Urothelium cell line (cell line): ENCODE data around the gene SLC46A1.
"Not testable (repeated sequence)": the region's sequence is repeated elsewhere in the genome, so short reads cannot be mapped to it uniquely, and the experiment has no call there.

Experiments
- DNase-seq: peaks from one replicate; pipeline ENCODE4 v3.0.0; 2011; ENCODE audit warnings: low spot score, mixed read lengths
- FAIRE-seq: peaks from 2 replicates; lab custom pipeline; 2011; peaks lifted over from hg19 to GRCh38; lab: Jason Lieb, UNC

The SLC46A1 gene

DNA sequence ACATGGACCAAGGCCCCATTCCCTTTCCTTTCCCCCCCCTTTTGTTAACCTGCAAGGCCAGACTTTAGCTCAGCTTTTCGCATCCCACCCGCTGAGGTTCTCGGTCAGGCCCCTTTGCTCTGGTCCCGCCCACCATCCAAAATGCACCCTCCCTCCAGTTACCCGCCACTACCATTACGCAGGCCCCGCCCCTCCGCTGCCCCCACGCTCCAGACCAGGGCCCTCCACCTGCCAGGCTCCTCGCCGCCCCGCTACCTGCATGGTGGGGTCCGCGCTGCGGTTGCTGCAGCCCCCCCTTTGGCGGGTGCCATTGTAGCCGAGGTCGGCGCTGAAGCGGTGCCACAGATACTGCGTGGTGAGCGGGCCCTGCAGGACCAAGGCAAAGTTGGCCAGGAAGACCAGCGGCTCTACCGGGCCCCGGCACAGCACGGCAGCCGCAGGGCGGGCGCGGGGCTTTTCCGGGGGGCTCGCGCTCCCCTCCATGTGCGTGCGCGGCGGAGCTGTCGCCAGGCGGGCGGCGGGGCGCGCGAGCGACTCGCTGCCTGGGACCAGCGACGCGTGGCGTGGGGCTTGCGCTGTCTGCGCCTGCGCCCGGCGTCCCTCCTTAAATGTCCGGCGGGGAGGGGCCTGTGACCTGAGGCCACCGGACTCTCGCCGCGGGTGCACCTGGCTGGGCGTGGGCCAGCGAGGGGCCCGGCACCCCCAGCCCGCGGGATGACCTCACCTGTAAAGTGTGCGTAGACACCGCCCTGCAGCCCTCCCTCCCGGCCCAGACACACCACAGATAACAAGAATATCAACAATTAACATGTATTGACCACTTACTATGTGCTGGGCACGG, at the start of gene SLC46A1:
Gene SLC46A1 (minus strand): TSS at position 581 of the 841 bp plus-strand sequence. CDS start 98 bp downstream, at position 483.
- peak; percentile 20 for FAIRE-seq
- DNase-seq, result peak; percentile 73

DNA sequence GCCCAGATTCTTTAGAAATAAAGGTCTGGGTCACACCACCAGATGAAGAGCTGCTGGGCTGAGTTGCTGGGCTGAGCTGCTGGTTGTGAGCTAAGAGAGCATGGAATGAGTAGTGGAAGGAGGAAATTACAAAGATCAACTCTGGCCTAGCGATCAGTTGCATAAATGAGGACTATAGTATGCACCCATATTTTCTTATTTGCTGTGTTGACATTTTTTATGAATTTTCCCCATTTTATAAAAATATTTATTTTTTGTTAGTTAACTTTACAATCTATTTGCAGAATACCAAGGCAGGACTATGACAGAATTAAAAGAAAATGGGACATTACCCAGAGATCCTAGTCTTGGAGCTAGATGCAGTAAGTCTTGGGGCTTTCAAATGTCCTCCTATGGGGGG, 43.8 kb upstream of the SLC46A1 start:
- no peak for DNase-seq
- no peak for FAIRE-seq

DNA sequence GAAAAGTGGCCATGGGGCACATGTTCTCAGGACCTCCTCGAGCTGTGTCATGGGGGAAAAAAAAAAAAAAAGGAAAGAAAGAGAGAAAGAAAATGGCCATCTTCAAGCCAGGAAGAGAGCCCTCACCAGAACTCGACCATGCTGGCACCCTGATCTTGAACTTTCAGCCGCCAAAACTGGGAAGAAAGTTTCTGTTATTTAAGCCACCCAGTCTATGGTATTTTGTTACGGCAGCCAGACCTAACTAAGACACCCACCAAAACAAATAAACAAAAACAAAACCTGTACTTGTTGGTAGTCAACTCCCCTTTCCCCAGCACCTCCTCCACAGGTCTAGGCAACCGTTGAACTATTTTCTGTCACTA, 41.4 kb upstream of the SLC46A1 start:
- no peak for DNase-seq
- no peak for FAIRE-seq

GRCh38 chr17:28446716-28447395, 40.8 kb upstream of the SLC46A1 start:
- FAIRE-seq (peak; percentile 53), DNase-seq (no peak)

GRCh38 chr17:28443901-28444638, 38.1 kb upstream of the SLC46A1 start:
- FAIRE-seq, result no peak

DNA sequence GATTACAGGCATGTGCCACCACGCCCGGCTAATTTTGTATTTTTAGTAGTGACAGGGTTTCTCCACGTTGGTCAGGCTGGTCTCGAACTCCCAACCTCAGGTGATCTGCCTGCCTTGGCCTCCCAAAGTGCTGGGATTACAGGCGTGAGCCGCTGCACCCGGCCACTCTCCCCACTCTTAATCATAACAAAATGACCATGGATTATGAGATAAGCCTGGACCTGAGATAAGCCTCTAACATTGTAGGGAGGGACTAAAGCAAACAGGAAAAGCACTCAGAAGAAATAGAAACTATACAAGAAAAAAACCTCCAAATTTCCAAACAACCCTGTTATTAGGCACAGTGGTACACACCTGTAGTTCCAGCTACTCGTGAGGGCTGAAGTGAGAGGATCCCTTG, 28.3 kb upstream of the SLC46A1 start:
- not testable (repeated sequence) for DNase-seq, FAIRE-seq

More at GRCh38 chr17:28443901-28444638, 38.1 kb upstream of the SLC46A1 start:
- DNase-seq, result no peak

DNA sequence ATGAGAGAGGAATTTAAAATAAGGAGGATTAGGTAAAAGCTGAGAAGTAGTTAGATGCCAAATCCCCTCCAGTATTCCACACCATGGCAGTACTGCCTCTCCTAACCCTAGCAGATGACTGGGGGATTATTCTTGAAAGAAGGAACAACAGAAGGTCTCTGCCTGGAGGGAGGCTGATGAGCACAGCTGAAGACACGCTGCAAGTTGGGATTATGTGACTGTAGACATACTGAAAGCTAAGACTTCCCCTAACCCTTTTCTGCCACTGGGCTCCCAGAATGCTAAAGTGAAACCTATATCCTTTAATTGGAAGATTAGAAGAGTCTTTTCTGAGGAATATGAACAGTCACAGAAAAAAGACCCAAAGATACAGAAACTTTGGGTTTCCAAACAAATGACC, 27.7 kb upstream of the SLC46A1 start:
- DNase-seq (no peak), FAIRE-seq (no peak)

GRCh38 chr17:28427982-28428381, 22.0 kb upstream of the SLC46A1 start:
- not testable (repeated sequence) for FAIRE-seq, DNase-seq

- FAIRE-seq, result no peak
- DNase-seq, result no peak
These were observed 21.4 kb upstream of the SLC46A1 start for GRCh38 chr17:28427371-28427770.

GRCh38 chr17:28426081-28426519, 20.1 kb upstream of the SLC46A1 start:
- no peak for FAIRE-seq
- no peak for DNase-seq

- DNase-seq (no peak), FAIRE-seq (no peak)
These were observed 19.2 kb upstream of the SLC46A1 start for GRCh38 chr17:28425206-28425605.

GRCh38 chr17:28421787-28422305, 15.8 kb upstream of the SLC46A1 start:
- FAIRE-seq (no peak), DNase-seq (no peak)

DNA sequence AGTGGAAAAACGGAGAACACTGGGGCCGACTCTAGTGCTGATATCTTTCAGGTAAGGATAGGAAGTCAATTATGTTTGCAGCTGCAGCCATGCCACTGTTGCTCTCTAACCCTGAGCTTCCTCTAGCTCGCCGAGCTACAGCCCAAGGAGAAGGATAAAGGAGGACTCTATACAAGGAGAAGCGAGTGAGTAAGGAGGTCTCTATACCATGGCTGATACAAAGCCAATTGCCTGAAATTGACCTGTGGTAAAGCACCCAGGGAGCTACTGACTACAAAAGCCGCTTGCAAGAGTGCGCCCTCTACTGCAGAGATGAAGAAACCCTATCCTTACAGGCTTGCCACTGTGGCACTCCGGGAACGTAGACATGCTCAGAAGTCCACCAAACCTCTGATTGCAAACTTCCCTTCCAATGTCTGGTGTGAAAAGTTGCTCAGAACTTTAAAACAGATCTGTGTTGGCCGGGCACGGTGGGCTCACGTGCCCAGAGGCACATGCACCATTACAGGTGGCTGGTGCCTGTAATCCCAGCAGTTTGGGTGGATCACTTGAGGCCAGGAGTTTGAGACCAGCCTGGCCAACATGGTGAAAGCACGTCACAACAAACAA, 10.8 kb upstream of the SLC46A1 start:
- FAIRE-seq, result no peak

GRCh38 chr17:28415886-28416285, 9.9 kb upstream of the SLC46A1 start:
- no peak for FAIRE-seq
- no peak for DNase-seq

More for the DNA sequence above, 10.8 kb upstream of the SLC46A1 start:
- DNase-seq, result peak; percentile 63

DNA sequence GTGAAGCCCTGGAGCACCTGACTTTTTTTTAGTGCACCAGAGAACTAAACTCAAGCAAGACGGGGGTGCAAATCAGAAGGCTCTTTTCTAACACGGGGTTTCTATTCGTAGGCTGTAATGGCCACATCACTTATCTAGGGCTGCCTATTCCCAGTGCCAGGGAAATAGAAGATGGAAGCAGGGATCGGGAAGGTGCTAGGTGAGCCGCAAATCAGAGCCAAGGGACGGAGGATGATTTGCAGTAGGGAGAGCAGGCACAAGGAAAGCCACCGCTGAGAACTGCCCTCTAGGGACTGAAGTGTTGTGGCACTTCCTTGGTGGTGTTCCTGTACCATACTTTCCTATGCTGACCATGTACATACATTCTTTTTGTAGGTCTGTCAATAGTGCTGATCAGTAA, 7.8 kb upstream of the SLC46A1 start:
- FAIRE-seq, result no peak
- no peak for DNase-seq

GRCh38 chr17:28412099-28412498, 6.1 kb upstream of the SLC46A1 start:
- FAIRE-seq, result no peak

GRCh38 chr17:28407974-28408306, 1.9 kb upstream of the SLC46A1 start:
- FAIRE-seq (no peak), DNase-seq (no peak)

More at GRCh38 chr17:28412099-28412498, 6.1 kb upstream of the SLC46A1 start:
- no peak for DNase-seq

DNA sequence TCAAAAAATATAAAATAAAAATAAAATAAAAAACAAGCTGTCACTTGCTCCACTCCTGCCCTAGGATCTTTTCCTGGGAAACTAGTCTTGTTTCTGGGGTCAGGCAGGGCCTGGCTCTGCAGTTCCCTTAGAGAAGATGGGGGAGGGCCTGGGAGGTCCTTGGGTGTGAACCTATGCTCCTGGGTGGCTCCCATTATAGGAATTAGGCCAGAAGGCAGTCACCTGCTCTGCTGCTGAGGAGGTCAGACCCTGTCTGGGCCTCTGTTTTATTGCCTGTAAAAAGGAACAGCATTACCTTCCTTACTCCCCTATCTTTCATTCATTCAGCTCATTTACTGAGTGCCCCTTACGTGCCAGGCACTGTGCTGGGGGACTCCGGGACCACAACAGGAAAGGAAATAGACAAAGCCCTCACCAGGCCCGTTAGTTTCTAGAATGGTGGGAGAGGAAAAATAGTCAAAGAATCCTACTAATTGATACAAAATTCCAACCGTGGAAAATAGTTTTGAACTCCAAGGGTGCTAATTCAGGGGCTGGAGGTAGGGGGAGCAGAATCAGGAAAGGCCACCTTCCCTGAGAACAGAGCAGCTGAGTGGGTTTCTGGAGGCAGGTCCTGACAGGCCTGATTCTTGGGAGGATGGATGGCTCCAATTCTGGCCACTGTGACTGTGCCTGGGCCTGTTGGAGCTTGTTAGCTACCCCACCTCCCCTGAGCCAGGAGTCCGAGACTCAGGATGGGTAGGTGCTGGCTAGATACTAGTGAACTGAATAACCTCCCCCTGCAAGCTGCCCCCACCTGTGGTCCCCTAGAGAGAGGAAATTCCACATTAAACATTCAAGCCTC, 1.3 kb upstream of the SLC46A1 start:
- DNase-seq, result peak; percentile 26
- no peak for FAIRE-seq

GRCh38 chr17:28406473-28406814, 432 bp upstream of the SLC46A1 start:
- DNase-seq (no peak), FAIRE-seq (no peak)
